ENCODE results near the gene CR1.
"Not testable (repeated sequence)": the region's sequence is repeated elsewhere in the genome, so short reads cannot be mapped to it uniquely, and the experiment has no call there.

Gene CR1

DNA sequence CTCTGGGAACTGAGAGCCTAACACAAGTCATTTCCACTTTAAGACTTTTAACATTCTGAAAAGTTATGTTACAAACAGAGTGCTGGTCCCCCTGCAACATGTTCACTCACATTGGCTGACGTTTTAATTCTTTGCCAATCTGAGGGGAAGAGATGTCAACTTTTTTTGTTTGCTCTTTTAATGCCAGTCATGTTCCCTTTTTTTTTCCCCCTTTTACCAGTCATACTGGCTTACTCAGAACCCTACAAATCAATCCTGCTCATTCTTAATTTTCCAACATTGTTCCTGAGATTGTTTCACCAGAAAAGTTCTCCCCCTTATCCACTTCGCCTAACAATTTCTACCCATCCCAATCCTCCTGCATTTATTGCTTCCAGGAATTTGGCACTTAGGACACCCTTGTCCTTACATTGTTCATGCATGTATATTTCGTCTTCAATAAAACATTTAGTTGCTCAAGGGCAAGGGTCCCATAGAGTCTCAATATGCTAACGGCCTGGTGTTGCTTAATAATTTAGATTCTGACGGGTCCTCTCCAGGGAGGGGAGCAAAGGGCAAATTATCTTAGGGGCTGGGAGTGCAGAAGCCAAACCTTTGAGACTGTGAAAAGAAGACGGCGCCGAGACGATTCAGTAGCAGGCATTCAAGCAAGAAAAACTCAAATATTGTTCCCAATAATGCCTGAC is 148.4 kb downstream of the CR1 start:
- DNase-seq (ENCODE audit: low spot score), result no peak

GRCh38 chr1:207644852-207645634 is 149.1 kb downstream of the CR1 start, which contains the start of gene CR1L:
Gene CR1L, plus strand, starts transcription at chr1:207645133. Its CDS starts 101 bp downstream, at chr1:207645234.
- no peak for DNase-seq (ENCODE audit: low spot score)

DNA sequence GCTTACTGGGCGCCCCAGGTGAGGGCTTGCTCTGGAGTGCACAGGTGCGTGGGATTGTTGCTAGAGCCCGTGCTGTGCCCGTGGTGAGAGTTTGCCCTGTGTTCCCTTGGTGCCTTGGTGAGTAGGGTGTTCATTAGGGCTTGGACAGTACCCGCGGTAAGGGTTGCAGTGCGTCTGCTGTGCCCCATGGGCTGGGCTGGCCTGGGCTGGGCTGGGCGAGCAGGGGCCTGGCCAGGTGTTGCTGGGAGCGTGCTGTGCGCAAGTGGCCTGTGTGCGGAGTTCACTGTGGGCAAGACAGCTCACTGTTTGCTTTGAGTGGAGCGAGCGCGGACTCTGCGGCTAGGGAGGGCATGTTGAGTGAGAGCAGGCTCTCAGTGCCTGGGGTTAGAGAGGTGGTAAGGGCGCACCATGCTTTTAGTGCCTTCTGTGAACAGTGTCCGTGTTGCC is 149.7 kb downstream of the CR1 start:
- no peak for DNase-seq (ENCODE audit: low spot score)

DNA sequence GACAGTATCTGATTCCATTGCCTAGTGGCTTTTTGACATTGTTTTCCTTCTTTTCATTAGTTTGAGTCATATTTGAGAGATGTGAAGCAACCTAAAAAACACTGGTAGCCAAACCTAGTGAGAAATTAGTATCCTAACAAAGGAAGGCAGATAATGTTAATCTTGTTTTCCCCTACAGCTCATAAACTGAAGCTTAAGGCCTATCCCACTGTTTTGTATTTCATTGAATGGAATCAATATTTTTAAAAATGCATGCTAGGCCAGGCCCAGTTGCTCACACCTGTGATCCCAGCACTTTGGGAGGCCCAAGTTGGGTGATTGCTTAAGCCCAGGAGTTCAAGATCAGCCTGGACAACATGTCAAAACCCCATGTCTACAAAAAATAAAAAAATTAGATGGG is 150.2 kb downstream of the CR1 start:
- DNase-seq (ENCODE audit: low spot score), result no peak

- DNase-seq (ENCODE audit: low spot score), result no peak
Measured at GRCh38 chr1:207646944-207647579, 151.1 kb downstream of the CR1 start.

DNA sequence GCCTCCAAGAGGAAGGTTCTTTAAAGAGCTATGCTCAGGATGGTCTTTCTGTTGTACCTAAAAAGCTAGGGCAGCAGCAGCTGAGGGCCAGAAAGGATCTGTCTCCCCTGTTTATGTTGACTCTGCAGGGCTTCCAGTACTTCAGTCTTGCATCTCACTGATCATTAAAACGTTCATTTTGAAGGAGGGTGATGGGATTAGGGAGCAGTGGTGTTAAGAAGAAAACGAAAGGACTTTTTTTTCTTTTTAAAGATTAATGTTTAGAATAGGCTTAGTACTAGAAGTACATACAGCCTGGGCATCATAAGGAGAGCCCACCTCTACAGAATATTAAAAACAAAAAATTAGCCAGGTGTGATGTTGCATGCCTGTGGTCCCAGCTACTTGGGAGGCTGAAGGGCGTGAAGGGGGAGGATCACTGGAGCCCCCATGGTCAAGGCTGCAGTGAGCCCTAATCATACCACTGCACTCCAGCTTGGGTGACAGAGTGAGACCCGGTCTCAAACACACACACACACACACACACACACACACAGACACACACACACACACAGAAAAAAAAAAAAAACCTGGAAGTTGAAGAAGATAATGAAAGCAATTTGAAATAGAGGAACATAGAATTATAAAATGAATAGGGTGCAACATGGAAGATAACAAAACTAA is 151.8 kb downstream of the CR1 start:
- DNase-seq (ENCODE audit: low spot score), result no peak

- DNase-seq (ENCODE audit: low spot score), result no peak
Measured at GRCh38 chr1:207648334-207649209, 152.6 kb downstream of the CR1 start.

GRCh38 chr1:207649210-207649753 is 153.3 kb downstream of the CR1 start:
- DNase-seq (ENCODE audit: low spot score), result no peak

DNA sequence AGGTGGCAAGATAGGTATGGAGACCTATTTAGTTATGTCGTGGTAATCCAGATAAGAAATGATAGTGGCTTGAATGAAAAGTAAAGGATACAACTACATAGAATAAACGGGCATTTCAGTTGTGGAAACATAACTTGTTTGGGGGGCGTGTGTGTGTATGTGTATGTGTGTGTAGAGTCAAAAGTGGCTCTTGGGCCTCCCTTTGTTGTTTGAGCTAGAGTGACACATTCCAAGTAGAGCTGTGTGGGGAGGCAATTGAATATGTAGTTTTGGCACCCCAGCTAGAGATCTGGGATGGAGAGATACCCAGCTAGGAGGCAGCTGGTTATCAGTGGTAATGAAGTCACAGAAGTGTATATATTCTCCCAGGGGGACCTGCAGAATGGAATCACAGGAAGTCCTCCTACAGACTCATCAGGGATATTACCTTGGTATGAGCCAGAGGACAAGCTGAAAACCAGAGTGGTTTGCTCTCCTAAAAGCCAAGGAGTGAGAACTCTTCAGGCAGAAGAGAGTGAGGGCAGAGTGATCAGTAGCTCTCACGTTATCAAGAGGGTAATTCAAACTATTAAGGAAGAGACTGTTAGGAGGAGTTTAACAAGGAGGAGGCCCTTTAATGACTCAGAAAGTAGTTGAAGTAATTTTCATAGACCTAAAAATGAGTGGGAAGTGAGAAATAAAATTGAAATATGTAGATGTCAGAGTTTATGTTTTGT is 154.1 kb downstream of the CR1 start:
- no peak for DNase-seq (ENCODE audit: low spot score)

- DNase-seq (ENCODE audit: low spot score), result no peak
Measured at GRCh38 chr1:207651583-207651982, 155.6 kb downstream of the CR1 start.

DNA sequence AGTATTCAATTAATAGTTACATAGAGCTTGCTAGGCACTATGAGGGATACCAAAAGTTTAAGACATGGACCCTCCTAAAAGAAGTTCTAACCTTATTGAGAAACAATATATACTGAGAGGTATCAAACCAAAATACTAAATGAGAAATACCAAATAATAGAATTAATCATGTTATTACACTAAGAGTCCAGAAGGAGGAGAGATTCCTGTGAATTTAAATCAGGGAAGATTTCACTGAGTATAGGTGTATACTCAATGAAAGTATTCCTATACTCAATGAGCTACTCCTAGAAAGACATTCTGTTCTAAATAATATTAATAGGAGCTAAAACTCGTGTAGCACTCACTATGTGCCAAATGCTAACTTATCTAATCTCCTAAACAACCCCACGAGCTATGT is 158.4 kb downstream of the CR1 start:
- no peak for DNase-seq (ENCODE audit: low spot score)

DNA sequence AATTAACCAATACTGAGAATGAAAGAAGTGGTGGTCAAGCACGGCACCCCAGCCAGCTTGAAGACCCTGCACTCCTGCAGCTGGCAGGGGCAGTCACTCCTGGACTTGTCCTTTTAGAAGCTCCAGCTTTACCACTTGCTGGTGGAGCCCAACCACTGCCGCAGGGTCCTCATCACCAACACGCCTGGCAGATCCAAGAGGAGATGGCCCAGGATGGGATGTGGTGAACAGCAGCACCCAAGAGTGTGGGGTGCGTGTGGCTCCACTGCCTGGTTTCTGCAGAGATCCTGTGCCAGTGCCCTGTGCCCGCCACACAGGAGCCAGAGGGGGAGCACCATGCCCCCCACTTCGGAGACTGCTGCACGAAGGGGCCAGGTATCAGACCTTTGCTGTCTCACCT is 162.5 kb downstream of the CR1 start:
- no peak for DNase-seq (ENCODE audit: low spot score)

- DNase-seq (ENCODE audit: low spot score), result no peak
Measured at GRCh38 chr1:207658904-207659485, 163.0 kb downstream of the CR1 start.

- DNase-seq (ENCODE audit: low spot score), result peak; percentile 28
Measured at GRCh38 chr1:207659545-207660153, 163.7 kb downstream of the CR1 start.

GRCh38 chr1:207661420-207661819 is 165.5 kb downstream of the CR1 start:
- DNase-seq (ENCODE audit: low spot score), result not testable (repeated sequence)

DNA sequence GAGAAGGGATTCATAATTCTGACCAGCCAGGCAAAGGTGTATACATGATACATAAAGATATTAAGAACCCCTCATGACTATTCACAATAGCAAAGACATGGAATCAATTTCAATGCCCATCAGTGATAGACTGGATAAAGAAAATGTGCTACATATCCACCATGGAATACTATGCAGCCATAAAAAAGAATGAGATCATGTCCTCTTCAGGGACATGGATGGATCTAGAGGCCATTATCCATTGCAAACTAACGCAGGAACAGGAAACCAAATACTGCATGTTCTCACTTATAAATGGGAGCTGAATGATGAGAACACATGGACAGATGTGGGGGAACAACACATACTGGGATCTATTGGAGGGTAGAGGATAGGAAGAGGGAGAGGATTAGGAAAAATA is 170.4 kb downstream of the CR1 start:
- DNase-seq (ENCODE audit: low spot score), result no peak

- no peak for DNase-seq (ENCODE audit: low spot score)
Measured at GRCh38 chr1:207669528-207670009, 173.6 kb downstream of the CR1 start.

DNA sequence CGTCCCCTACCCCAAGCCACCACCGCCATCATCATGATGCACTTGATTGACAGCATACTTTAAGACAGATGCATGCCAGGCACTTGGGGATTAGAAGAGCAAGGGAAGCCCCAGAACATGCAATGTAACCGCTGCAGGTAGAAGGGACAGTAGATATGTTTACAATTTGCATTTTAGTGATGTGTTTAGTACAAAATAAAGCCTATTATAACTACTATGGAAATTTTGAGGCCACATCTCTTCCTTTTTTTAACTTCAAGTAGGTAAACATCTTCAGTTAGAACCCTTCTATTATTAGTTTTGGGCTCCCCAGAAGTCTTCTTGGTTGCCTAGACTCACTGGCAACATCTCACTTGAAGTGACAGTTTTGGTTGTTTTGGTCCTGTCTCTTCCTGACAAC is 174.2 kb downstream of the CR1 start:
- DNase-seq (ENCODE audit: low spot score), result no peak

DNA sequence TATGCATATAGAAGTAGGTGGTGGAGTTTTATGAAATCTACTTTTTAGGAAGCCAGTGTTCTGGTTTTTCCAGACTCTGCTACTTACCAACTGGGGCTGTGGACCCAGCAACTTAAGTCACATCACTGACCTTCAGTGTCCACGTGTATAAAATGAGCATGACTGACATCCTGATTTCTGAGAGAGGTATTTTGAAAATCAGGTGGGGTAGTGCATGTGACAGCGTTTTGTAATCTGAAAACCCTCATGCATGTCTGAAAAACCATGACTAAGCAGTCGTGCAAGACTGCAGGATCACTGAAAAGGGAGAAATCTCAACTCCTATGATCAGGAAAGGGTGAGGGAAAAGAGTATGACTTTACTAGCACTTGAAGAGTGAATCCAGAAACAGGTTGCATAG is 175.0 kb downstream of the CR1 start:
- DNase-seq (ENCODE audit: low spot score), result no peak
